B cell (primary cell): ENCODE data around the gene PRRC2A. TPM values are rescaled to one million over a fixed set of nuclear protein-coding genes. Genes with fewer than 3 reads are reported as not detected.

Experiments
- ATAC-seq: fragments of 200-7000 bp; cut with Tn5 transposase; one replicate; pipeline ENCODE4 v1.10.0; 2021; ENCODE audit warnings: low read depth, mild to moderate bottlenecking, moderate number of reproducible peaks, moderate library complexity
- CTCF ChIA-PET: fragments of 350-600 bp; sonication (Branson Sonifier 250); formaldehyde crosslinking; loops from one replicate; lab custom pipeline; 2021; ENCODE audit warnings: antibody characterized with exemption, inconsistent platforms; lab: Charles Lee
- POLR2A ChIA-PET: fragments of 350-600 bp; sonication (Branson Sonifier 250); formaldehyde crosslinking; loops from one replicate; lab custom pipeline; 2021; ENCODE audit warnings: antibody characterized with exemption; lab: Charles Lee
- DNase-seq: peaks from one replicate; pipeline ENCODE4 v3.0.0; 2013
- H2AFZ ChIP-seq: 2 replicates; pipeline ENCODE4 v1.6.1; 2012; ENCODE audit warnings: mild to moderate bottlenecking, low read depth, low read length; ENCODE audit not compliant: insufficient read depth, poor library complexity, severe bottlenecking
- H3K27ac ChIP-seq, 2 donors: 1 replicate in 1 of 2; 2 replicates in 1 of 2; pipeline ENCODE4 v1.5.1; 2012 to 2013; ENCODE audit warnings: low read length in 2 of 2, mild to moderate bottlenecking in 2 of 2, moderate library complexity in 1 of 2
- H3K27me3 ChIP-seq, 4 experiments: fragments of 200-600 bp in 1 of 4; sonication (generic) in 1 of 4; replicated peaks in 1 of 4; 1 replicate in 2 of 4; 2 replicates in 2 of 4; pipeline versions ENCODE4 v1.6.1 to v1.7.0; 2013 to 2016; ENCODE audit warnings: low read length in 3 of 4, mild to moderate bottlenecking in 2 of 4, mixed read lengths in 1 of 4, moderate library complexity in 1 of 4; ENCODE audit not compliant: insufficient read depth in 4 of 4, control insufficient read depth in 3 of 4; ENCODE audit errors: control extremely low read depth in 1 of 4
- H3K36me3 ChIP-seq, 2 experiments: replicated peaks in 1 of 2; 1 replicate in 1 of 2; 2 replicates in 1 of 2; pipeline versions ENCODE4 v1.6.1 to v1.7.1; 2013; ENCODE audit warnings: low read length in 1 of 2; ENCODE audit not compliant: insufficient read depth in 2 of 2, control insufficient read depth in 1 of 2; ENCODE audit errors: control extremely low read depth in 1 of 2, extremely low read depth in 1 of 2
- H3K4me1 ChIP-seq, 2 donors: fragments of 200-600 bp in 1 of 2; sonication (generic) in 1 of 2; 1 replicate in 1 of 2; 2 replicates in 1 of 2; pipeline versions ENCODE4 v1.5.1 to v1.6.1; 2013 to 2017; ENCODE audit warnings: low read length in 2 of 2; ENCODE audit not compliant: control insufficient read depth in 2 of 2, insufficient read depth in 2 of 2
- H3K4me2 ChIP-seq: replicated peaks from 2 replicates; pipeline ENCODE3; 2012; ENCODE audit warnings: mild to moderate bottlenecking, low read depth, low read length; ENCODE audit not compliant: poor library complexity, severe bottlenecking
- H3K4me3 ChIP-seq, 5 experiments: fragments of 200-600 bp in 1 of 5; sonication (generic) in 1 of 5; 1 replicate in 3 of 5; 2 replicates in 2 of 5; pipeline versions ENCODE4 v1.5.1 to v1.7.0; 2011 to 2016; ENCODE audit warnings: low read length in 4 of 5, mild to moderate bottlenecking in 4 of 5, low read depth in 2 of 5, control low read depth in 1 of 5, moderate library complexity in 1 of 5; ENCODE audit not compliant: insufficient read depth in 1 of 5; ENCODE audit errors: control extremely low read depth in 1 of 5, extremely low read depth in 1 of 5
- H3K79me2 ChIP-seq: fragments of 200-600 bp; sonication (generic); one replicate; pipeline ENCODE4 v1.6.0; 2016; ENCODE audit warnings: low read length; ENCODE audit not compliant: control insufficient read depth, insufficient read depth
- H3K9ac ChIP-seq: fragments of 200-600 bp; sonication (generic); 2 replicates; pipeline ENCODE4 v1.6.1; 2017; ENCODE audit warnings: mild to moderate bottlenecking, low read length, moderate library complexity
- H3K9me3 ChIP-seq, 3 donors: one replicate each; pipeline versions ENCODE4 v1.6.1 to v1.7.1; 2013; ENCODE audit warnings: low read length in 2 of 3; ENCODE audit not compliant: control insufficient read depth in 2 of 3, insufficient read depth in 1 of 3; ENCODE audit errors: control extremely low read depth in 1 of 3
- H4K20me1 ChIP-seq: 2 replicates; pipeline ENCODE4 v1.6.0; 2012; ENCODE audit warnings: mild to moderate bottlenecking, low read length; ENCODE audit not compliant: insufficient read depth, control insufficient read depth, poor library complexity, severe bottlenecking
- H3K27ac Mint-ChIP-seq: one replicate; pipeline ENCODE4 v1.8.0; 2021; ENCODE audit warnings: mixed read lengths
- H3K27me3 Mint-ChIP-seq: one replicate; pipeline ENCODE4 v1.8.0; 2021; ENCODE audit warnings: mixed read lengths
- H3K4me1 Mint-ChIP-seq: one replicate; pipeline ENCODE4 v1.8.0; 2021; ENCODE audit warnings: mixed read lengths
- H3K4me3 Mint-ChIP-seq: one replicate; pipeline ENCODE4 v1.8.0; 2021; ENCODE audit warnings: mixed read lengths
- H3K9me3 Mint-ChIP-seq: one replicate; pipeline ENCODE4 v1.8.0; 2022; ENCODE audit warnings: mixed read lengths; ENCODE audit not compliant: insufficient read depth
- CTCF ChIP-seq: fragments of 200-600 bp; IDR thresholded peaks from one replicate; pipeline ENCODE4 v1.8.0; 2022; ENCODE audit warnings: antibody characterized with exemption, mild to moderate bottlenecking
- EZH2 ChIP-seq: IDR thresholded peaks from 2 replicates; pipeline ENCODE4 v1.6.1; 2012; ENCODE audit warnings: borderline replicate concordance, low read depth, mild to moderate bottlenecking, moderate library complexity, low read length; ENCODE audit not compliant: insufficient read depth, poor library complexity, severe bottlenecking
- WGBS: methylation state at CpG from one replicate; pipeline ENCODE4 v1.1.5; 2013; ENCODE audit warnings: missing lambda C conversion rate; ENCODE audit not compliant: insufficient coverage; 5-methylcytosine and 5-hydroxymethylcytosine counted together
- intact Hi-C: fragments of 100-400 bp; cut with micrococcal nuclease; formaldehyde crosslinking; loops from one replicate; pipeline ENCODE4 v1.10.0; 2022
- polyA plus RNA-seq: library from polyadenylated mRNA; depleted of rRNA; stranded (reverse); fragments of >200 nt; gene quantifications from 2 replicates; pipeline ENCODE4 v1.2.3, GENCODE V29; 2012
- total RNA-seq, 2 donors: library from RNA; stranded (reverse); fragments of 120-200 nt in 1 of 2; gene quantifications; 1 replicate in 1 of 2; 2 replicates in 1 of 2; pipeline versions ENCODE4 v1.2.3 to v1.2.4, GENCODE V29; 2013 to 2022

PRRC2A gene
- total and polyA plus RNA-seq, 2 donors (not counting 1 experiment from before 2014, with no cell fraction given): 153 to 265 TPM

DNA sequence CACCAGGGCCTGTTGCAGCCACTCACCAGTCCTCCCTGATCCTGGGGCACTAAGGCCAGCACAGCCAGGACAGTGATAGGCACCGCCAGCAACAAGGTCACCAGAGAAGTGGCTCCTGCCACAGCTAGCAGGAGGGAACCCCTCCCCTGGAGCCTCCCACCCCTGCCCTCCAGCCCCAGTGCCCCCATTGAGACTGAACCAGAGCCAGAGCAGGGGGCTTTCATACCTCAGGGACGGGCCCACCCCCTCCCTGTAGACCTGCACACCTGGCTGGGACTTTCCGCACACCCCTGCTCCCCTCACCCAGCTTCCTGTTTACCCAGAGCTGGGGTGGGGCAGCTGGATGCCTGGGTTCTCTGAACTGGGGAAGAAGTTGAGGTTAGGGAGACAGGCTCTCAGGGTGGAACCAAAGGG lies 38.3 kb upstream of the PRRC2A start, which contains the start of gene LTB:
TSS of gene LTB (minus strand) at position 195 of the 414 bp plus-strand sequence. CDS start at position 188, 7 bp downstream.
- peaks cover 82% of the 10 kb centered on the region for H3K4me1 Mint-ChIP-seq
- Histone ChIP-seq H3K9ac (peak within 1 kb of the TSS; percentile 97), H3K4me1 (peaks cover 76 to 83% of the 10 kb centered on the region in 2 donors), H4K20me1 (peaks cover 22% of the 10 kb centered on the region), H3K9me3 (no peaks in the 10 kb centered on the region), H3K27ac (peak within 1 kb of the TSS; percentile 95 to 97), H3K79me2 (peaks cover 66% of the 10 kb centered on the region), H3K27me3 (no peaks in the 10 kb centered on the region), H3K4me3 (peak within 1 kb of the TSS; percentile 83 to 100 (median 96)), H3K36me3 (peaks cover 0 to 33% of the 10 kb centered on the region in 2 experiments), H3K4me2 (peak within 1 kb of the TSS; percentile 88), H2AFZ (peak within 1 kb of the TSS; percentile 55)
- CTCF ChIA-PET: interaction anchor here (0.7 to 35.3 kb wide), 8 partner anchors 8 to 248 kb away, joined by 3 to 2241 read pairs (median 6); partner anchors contain the start of genes ATP6V1G2, DDX39B, LST1 and LTA
- H3K4me3 Mint-ChIP-seq: peak within 1 kb of the TSS; percentile 98
- POLR2A ChIA-PET: interaction anchor here (1.0 to 42.6 kb wide), 5 partner anchors 3 to 70 kb away, joined by 3 to 1450 read pairs (median 34); partner anchors contain the start of genes ATP6V1G2, BAG6, DDX39B and LST1
- 0% methylated on average over 1 of the region's 3 CpGs for whole genome bisulfite sequencing
- H3K9me3 Mint-ChIP-seq: no peaks in the 10 kb centered on the region
- H3K27me3 Mint-ChIP-seq: no peaks in the 10 kb centered on the region
- peak; percentile 80 for DNase-seq
- peak within 1 kb of the TSS; percentile 99 for H3K27ac Mint-ChIP-seq
- ATAC-seq: peak; percentile 60
- intact Hi-C loops: loop anchor here (1.0 kb wide), 1 partner anchor 11 kb away; the partner anchor contains the start of gene NCR3
- no peak for TF ChIP-seq CTCF
- TF ChIP-seq EZH2: no peak

DNA sequence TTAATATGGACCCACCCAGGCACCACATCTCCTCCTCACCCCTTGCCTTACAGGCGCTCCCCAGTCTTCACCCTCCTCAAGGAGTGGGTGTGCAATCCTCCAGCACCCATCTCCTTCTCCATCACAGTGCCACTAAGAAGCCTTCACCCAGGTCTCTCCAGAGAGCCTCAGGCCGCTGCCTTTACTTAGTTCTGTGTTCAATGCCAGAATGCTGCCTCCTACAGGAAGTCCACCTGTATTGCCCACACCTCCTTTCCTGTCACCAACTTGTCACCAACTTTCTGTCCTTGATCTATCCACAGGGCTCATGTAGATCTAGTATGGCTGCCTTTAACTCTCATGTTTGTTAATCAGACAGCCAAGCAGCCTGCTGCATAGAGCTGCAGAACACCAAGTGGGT lies 35.0 kb upstream of the PRRC2A start:
- peak overlapping the region in 2 of 5 experiments; percentile 63 to 86 for H3K4me3 ChIP-seq
- peaks cover 73 to 79% of the 10 kb centered on the region in 2 donors for H3K4me1 ChIP-seq
- POLR2A ChIA-PET: interaction anchor here (0.6 to 42.6 kb wide), 3 partner anchors 1 to 1038 kb away, joined by 3 to 1450 read pairs (median 1450); partner anchors contain the start of genes ATP6V1G2, LST1, LTA and LTB
- 50% methylated on average over 2 of the region's 2 CpGs for WGBS
- Mint-ChIP-seq H3K9me3 (no peaks in the 10 kb centered on the region), H3K27ac (peak overlapping the region; percentile 97), H3K27me3 (no peaks in the 10 kb centered on the region), H3K4me1 (peaks cover 77% of the 10 kb centered on the region), H3K4me3 (peak overlapping the region; percentile 82)
- H3K27ac ChIP-seq: peak overlapping the region; percentile 87 to 95
- H3K27me3 ChIP-seq: no peaks in the 10 kb centered on the region
- peaks cover 0 to 13% of the 10 kb centered on the region in 2 experiments for H3K36me3 ChIP-seq
- H3K79me2 ChIP-seq: peaks cover 71% of the 10 kb centered on the region
- H3K9me3 ChIP-seq: no peaks in the 10 kb centered on the region
- no peak for TF ChIP-seq EZH2
- TF ChIP-seq CTCF: peak; percentile 35
- H2AFZ ChIP-seq: no peak overlapping the region
- CTCF ChIA-PET: interaction anchor here (1.3 to 35.3 kb wide), 4 partner anchors 4 to 44 kb away, joined by 3 to 2241 read pairs (median 1108); partner anchors contain the start of genes ATP6V1G2, DDX39B, LST1 and LTA
- ATAC-seq (no peak), DNase-seq (peak; percentile 54)
- intact Hi-C loops: no loop called here
- peaks cover 13% of the 10 kb centered on the region for H4K20me1 ChIP-seq
- peak overlapping the region; percentile 72 for H3K4me2 ChIP-seq
- H3K9ac ChIP-seq: peak overlapping the region; percentile 59
